HG03103 (cell line): ENCODE data around the gene PROCA1.
A peak's percentile ranks its signal among the peaks of the same experiment; 100 is the strongest.
"Not testable (repeated sequence)": the region's sequence is repeated elsewhere in the genome, so short reads cannot be mapped to it uniquely, and the experiment has no call there.

ENCODE experiments used
- ATAC-seq: cut with Tn5 transposase; IDR thresholded peaks from one replicate; pipeline ENCODE4 v1.9.1; 2021; ENCODE audit warnings: low read depth; ENCODE audit not compliant: unreplicated experiment

Gene PROCA1

GRCh38 chr17:28686296-28686695, 25.4 kb downstream of the PROCA1 start:
- no peak for ATAC-seq

GRCh38 chr17:28685366-28685765, 26.3 kb downstream of the PROCA1 start:
- ATAC-seq, result no peak

- no peak for ATAC-seq
Measured at GRCh38 chr17:28684963-28685362, 26.7 kb downstream of the PROCA1 start.

- ATAC-seq, result no peak
Measured at GRCh38 chr17:28682655-28683054, 29.0 kb downstream of the PROCA1 start.

GRCh38 chr17:28675980-28676379, 35.7 kb downstream of the PROCA1 start:
- ATAC-seq, result no peak

- ATAC-seq, result no peak
Measured at GRCh38 chr17:28675490-28675889, 36.2 kb downstream of the PROCA1 start.

- ATAC-seq, result no peak
Measured at GRCh38 chr17:28669918-28670317, 41.8 kb downstream of the PROCA1 start.

- ATAC-seq, result no peak
Measured at GRCh38 chr17:28667870-28668269, 43.8 kb downstream of the PROCA1 start.

GRCh38 chr17:28665994-28666393, 45.7 kb downstream of the PROCA1 start:
- ATAC-seq, result no peak

GRCh38 chr17:28663723-28664122, 48.0 kb downstream of the PROCA1 start:
- no peak for ATAC-seq

- no peak for ATAC-seq
Measured at GRCh38 chr17:28662527-28662829, 49.2 kb downstream of the PROCA1 start.

GRCh38 chr17:28661635-28662526, 49.8 kb downstream of the PROCA1 start, which contains the start of the genes SDF2 and SUPT6H:
TSS of gene SDF2 (minus strand) at chr17:28661906. CDS start at chr17:28661876, 30 bp downstream.
TSS of gene SUPT6H (plus strand) at chr17:28662205. CDS start at chr17:28673402, 11,197 bp downstream.
- ATAC-seq, result peak; percentile 69

GRCh38 chr17:28659497-28659881, 52.2 kb downstream of the PROCA1 start:
- not testable (repeated sequence) for ATAC-seq

GRCh38 chr17:28658766-28659496, 52.8 kb downstream of the PROCA1 start:
- not testable (repeated sequence) for ATAC-seq

- not testable (repeated sequence) for ATAC-seq
Measured at GRCh38 chr17:28658342-28658741, 53.3 kb downstream of the PROCA1 start.

GRCh38 chr17:28657756-28658155, 53.9 kb downstream of the PROCA1 start:
- no peak for ATAC-seq

- ATAC-seq, result no peak
Measured at GRCh38 chr17:28655160-28655559, 56.5 kb downstream of the PROCA1 start.
